Activated CD8-positive, alpha-beta memory T cell treated with anti-CD3 and anti-CD28 coated beads, Interleukin-2, amount 50 U/mL, for 1 hour (primary cell): Measurements from ENCODE around the gene CACNA1C.

Experiments used
- DNase-seq: peaks from one replicate; pipeline ENCODE4 v3.0.0-alpha.2; 2020; ENCODE audit errors: extremely low read depth

CACNA1C gene

GRCh38 chr12:2627076-2627834, 574.5 kb downstream of the CACNA1C start:
- no peak for DNase-seq

GRCh38 chr12:2627835-2628191, 575.0 kb downstream of the CACNA1C start:
- no peak for DNase-seq

GRCh38 chr12:2628401-2628800, 575.6 kb downstream of the CACNA1C start:
- DNase-seq: no peak

- DNase-seq: no peak
Measured at GRCh38 chr12:2629051-2629450, 576.3 kb downstream of the CACNA1C start.

- no peak for DNase-seq
Measured at GRCh38 chr12:2631653-2632350, 579.0 kb downstream of the CACNA1C start.

- no peak for DNase-seq
Measured at GRCh38 chr12:2633176-2633824, 580.5 kb downstream of the CACNA1C start.

GRCh38 chr12:2633825-2634200, 581.0 kb downstream of the CACNA1C start:
- DNase-seq: no peak

- no peak for DNase-seq
Measured at GRCh38 chr12:2634471-2634870, 581.7 kb downstream of the CACNA1C start.

- no peak for DNase-seq
Measured at GRCh38 chr12:2636741-2637340, 584.1 kb downstream of the CACNA1C start.

- DNase-seq: no peak
Measured at GRCh38 chr12:2637371-2637770, 584.6 kb downstream of the CACNA1C start.

GRCh38 chr12:2638273-2639019, 585.7 kb downstream of the CACNA1C start:
- DNase-seq: no peak

- DNase-seq: no peak
Measured at GRCh38 chr12:2639020-2639298, 586.2 kb downstream of the CACNA1C start.

GRCh38 chr12:2640281-2640680, 587.5 kb downstream of the CACNA1C start:
- DNase-seq: no peak

GRCh38 chr12:2640709-2641108, 587.9 kb downstream of the CACNA1C start:
- no peak for DNase-seq

GRCh38 chr12:2641207-2641606, 588.4 kb downstream of the CACNA1C start:
- DNase-seq: no peak

- no peak for DNase-seq
Measured at GRCh38 chr12:2641761-2642160, 589.0 kb downstream of the CACNA1C start.

- no peak for DNase-seq
Measured at GRCh38 chr12:2642176-2642892, 589.5 kb downstream of the CACNA1C start.

- DNase-seq: no peak
Measured at GRCh38 chr12:2642896-2643425, 590.2 kb downstream of the CACNA1C start.

- no peak for DNase-seq
Measured at GRCh38 chr12:2643576-2644135, 590.9 kb downstream of the CACNA1C start.

- no peak for DNase-seq
Measured at GRCh38 chr12:2644683-2645405, 592.1 kb downstream of the CACNA1C start.
